Measurements from ENCODE around the gene ACSL4.
A peak's percentile ranks its signal among the peaks of the same experiment; 100 is the strongest.
"Not testable (repeated sequence)": the region's sequence is repeated elsewhere in the genome, so short reads cannot be mapped to it uniquely, and the experiment has no call there.

ACSL4 gene

DNA sequence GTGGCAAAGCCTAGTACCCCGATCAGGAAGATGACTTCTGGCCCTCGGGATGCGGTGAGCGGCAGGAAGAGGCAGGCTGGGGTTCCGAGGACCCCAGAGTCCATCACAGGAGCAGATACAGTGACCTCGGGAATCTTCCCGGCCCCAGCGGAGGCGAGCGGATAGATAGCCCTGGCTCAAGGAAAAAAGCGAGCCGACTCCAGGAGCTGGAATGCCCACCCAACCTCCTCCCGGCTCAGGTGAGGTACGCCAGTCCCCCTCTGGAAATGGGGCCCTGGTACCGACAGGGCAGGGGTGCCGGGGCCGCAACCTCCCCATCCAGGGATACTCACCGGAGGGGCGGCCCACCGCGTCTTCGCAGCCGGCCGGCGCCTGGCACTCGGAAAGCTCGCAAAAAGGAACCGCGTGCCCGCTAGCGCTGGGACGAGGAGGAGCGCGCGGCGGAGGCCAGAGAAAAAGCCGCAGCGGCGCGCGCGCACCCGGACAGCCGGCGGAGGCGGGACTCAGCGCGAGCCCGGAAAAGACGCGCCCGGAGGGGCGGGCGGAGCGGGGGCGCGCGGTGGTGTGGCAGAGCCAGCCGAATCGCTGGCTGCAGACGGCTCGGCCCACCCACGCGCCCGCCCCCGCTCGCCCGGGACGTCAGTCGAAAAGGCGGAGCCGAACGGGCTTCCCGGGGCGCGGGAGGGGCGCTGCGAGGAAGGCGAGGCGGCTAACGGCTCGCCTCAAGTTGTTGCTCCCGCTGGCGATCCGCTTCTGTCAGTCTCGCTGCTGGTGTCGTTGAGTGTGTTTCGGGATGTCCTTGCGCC, at the start of gene ACSL4:
ACSL4 (minus strand) TSS at position 451 of the 806 bp plus-strand sequence. CDS start 49,894 bp downstream, outside the sequence.
- DNase-seq (ENCODE audit: low read depth in 2 of 2): peak; percentile 64 to 82

DNA sequence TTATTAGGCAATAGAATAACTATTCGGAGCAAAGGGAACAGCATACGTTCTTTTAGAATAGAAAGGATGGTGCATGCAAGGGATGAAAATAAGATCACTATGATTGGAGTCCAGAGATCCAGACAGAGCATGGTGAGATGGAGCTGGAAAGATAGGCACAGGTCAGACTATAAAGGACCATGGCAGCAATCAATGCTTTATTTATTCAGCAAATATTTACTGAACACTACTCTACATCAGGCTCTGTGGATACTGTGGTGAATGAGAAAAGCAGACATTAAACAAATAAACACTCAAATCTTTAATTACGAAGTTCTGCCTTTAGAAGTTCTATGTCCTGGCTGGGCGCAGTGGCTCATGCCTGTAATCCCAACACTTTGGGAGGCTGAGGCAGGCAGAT, 44.7 kb upstream of the ACSL4 start:
- no peak for DNase-seq (ENCODE audit: low read depth in 2 of 2)

DNA sequence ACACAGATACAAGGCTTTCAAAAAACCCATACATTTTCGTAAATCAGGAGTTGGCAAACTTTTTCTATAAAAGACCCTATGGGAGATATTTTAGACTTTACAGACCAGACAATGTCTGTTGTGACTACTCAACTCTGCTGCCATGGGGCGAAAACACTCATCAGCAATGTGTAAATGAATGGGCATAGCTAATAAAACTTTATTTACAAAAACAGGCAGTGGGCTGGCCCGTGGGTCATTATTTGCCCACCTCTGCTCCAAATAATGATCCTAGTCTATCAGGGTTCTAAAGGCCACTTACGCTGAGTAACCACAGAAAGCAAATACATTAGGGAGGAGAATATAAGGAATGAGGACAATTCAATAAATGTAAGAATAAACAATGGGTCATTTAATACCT, 43.9 kb upstream of the ACSL4 start:
- DNase-seq (ENCODE audit: low read depth in 2 of 2): no peak

DNA sequence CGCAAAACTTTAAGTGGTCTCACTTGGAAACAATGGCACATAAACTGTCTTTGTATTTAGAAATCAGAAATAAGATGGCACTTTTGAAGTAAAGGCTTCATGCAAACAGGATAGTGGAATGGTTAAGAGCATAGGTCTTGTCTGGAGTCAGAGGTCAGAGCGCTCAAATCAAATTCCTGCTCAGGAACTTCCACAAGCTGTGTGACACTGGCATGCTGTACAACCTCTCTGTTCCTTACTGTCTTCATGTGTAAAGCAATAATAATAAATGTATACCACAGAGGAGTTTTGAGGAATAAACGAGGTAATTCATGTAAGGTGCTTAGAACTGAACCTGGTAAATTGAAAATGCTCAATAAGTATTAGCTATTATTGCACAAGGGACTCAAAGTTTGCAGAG, 43.4 kb upstream of the ACSL4 start:
- DNase-seq (ENCODE audit: low read depth in 2 of 2): no peak

DNA sequence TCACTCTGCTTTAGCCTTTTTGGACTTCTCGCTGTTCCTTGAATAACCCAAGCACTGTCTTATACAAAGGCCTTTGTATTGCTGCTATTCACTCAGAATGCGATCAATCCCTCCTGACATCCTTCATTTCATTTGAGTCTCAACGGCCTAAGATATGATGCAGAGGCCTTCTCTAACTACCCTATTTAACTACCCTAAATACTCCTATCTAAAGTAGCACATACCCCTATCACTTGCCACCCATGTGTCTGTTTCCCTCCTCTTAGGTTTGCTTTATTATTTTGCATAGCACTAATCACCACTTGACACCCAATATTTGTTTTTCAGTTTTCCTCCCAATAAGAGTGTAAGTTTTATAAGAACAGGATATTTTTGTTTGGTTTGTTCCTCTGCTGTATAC, 42.3 kb upstream of the ACSL4 start:
- no peak for DNase-seq (ENCODE audit: low read depth in 2 of 2)

DNA sequence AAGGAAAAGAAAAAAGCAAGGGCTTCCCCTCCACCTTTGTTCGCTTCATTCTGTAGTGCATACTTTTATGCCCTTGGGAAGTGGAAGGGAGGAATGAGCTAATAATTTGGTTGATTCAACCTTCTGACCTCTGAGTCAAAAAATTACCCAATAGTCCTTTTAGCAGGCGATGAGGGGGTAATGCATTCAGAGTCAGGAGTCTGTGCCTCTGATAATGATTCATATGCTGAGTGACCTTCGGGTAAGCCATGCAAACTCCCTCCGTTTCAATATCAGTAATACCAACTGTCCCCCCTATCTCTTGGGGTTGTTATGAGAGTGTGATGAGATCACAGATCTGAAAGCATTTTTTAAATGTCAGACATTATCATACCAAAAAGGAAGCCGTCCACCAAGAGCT, 41.6 kb upstream of the ACSL4 start:
- no peak for DNase-seq (ENCODE audit: low read depth in 2 of 2)

DNA sequence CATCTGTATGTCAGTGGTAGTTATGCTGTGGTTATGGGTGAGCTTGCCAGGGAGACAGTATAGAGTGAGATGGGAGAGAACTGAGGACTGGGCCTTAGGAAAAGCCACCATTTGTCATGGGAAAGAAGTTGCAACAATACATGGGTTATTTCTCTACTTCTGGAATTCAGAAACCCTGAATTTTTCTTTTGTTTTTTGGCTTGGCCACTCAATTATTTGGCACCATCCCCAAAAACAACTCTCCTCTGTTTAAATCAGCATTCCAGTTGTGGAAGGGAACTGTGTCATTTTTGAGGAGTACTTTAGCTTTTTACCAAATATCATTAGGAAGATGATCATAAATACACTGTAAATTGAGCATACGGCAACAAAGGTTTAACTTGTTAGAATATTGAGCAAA, 41.1 kb upstream of the ACSL4 start:
- no peak for DNase-seq (ENCODE audit: low read depth in 2 of 2)

DNA sequence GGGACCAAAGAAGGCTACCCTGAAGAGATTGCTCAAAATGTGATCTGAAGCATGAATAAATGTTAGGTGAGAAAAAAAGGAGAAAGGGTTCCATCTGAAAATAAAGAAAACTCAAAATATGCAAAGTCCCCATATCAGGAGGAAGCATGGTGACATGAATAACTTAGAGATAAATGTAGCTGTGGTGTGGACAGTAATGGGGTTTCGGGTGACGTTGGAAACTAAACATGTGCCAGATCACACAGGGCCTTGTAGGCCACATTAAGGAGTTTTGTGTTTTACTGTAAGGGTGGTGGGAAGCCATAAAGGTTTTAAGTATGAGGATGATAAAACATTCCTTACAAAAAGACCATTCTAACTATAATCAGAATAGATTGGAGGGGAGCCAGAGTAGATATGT, 40.3 kb upstream of the ACSL4 start:
- no peak for DNase-seq (ENCODE audit: low read depth in 2 of 2)

DNA sequence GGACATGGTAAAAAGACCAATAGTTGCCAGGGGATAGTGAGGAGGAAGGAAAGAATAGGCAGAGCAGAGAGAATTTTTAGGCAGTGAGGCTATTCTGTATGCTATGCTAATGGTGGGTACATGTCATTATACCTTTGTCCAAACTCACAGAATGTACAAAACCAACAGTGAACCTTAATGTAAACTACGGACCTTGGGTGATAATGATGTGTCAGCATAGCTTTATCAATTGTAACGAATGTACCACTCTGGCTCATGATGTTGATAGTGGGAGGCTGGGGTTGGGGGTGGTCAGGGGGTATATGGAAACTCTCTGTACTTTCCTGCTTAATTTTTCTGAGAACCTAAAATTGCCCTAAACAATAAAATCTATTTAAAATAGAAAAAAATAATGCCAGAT, 37.7 kb upstream of the ACSL4 start:
- no peak for DNase-seq (ENCODE audit: low read depth in 2 of 2)

DNA sequence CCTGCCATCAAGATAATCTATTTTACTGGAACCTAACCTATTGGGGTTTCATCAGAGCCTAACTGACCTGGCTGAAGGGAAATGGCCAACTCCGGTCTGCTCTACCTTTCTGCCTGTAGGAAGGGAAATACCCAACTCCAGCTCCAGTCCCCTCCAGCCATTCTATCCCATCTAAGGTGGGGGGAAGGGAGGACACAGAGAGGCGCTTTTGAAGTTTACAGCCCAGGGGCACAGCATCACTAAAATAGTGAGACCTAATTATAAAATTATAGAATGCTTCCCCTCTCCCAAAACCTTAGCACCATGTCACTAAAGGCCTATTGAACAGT, 27.8 kb upstream of the ACSL4 start:
- DNase-seq (ENCODE audit: low read depth in 2 of 2): no peak

DNA sequence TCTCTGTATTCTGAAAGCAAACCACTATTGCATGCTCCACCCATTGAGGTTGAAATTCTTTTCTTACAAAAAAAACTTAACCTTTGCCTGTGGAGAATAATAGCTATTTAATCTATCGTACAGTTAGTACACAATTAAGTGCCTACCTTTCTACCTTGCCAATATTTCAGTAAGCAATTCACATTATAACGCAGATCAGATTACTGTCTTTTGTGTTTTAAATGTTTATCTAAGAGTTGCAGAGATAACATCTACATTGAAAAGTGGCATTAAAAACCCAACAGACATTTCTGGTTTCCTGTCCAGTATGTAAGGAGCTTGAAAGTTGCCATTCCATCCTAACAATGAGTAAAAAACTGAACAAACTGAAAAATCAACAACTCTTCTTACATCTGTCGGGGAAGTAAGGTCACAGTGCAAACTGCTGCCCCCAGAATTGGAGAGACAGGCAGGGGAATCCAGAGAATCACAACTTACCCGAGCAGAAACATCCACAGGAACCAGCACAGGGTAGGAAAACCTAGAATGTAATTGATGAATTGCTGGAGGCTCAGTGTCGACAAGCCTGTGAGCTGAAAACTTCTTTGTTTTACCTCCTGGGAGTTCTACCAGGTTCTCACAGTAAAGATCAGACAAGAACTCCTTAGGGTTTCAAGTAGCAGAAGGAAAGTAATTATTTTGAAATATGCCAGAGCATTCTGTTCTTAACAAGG, 27.3 kb upstream of the ACSL4 start:
- no peak for DNase-seq (ENCODE audit: low read depth in 2 of 2)

DNA sequence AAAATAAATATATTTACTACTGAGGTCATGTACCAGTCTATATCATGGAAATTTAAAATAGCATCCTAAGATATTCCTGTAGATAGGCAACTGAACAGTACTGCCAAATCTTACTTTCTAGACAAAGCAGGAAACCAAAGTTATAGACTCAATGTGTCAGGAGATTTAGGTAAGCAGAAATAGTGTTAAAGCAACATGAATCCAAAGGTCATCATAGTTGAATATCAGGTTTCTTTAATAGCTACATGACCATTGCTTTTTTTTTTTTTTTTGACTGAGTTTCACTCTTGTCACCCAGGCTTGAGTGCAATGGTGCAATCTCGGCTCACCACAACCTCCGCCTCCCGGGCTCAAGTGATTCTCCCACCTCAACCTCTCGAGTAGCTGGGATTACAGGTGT, 20.2 kb upstream of the ACSL4 start:
- DNase-seq (ENCODE audit: low read depth in 2 of 2): no peak

DNA sequence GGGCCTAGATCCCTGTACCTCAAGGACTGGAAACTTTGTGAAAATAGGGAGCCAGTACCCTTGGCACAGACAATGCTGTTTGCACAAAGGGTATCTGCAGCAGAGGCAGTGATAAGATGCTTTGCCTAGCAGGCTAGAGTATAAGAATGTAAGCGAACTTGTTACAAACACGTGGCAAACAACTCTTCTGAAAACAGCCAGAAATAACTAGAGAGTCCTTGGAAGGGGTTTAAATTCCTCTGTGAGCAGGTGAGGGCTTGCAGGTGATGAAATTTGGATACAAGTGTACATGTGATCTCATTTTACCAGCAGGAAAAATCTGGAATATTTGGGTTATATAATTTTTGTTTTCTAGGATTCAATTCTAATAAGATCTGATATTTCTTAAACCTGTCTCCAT, 18.6 kb upstream of the ACSL4 start:
- DNase-seq (ENCODE audit: low read depth in 2 of 2): no peak

DNA sequence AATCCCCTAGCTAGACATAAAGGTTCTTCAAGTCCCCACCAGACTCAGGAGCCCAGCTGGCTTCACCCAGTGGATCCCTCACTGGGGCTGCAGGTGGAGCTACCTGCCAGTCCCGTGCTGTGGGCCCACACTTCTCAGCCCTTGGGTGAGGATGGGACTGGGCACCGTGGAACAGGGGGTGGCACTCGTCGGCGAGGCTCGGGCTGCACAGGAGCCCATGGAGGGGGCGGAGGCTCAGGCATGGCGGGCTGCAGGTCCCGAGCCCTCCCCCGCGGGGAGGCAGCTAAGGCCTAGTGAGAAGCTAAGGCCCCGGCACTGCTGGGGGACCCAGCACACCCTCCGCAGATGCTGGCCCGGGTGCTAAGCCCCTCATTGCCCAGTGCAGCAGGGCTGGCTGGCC, 16.1 kb upstream of the ACSL4 start:
- no peak for DNase-seq (ENCODE audit: low read depth in 2 of 2)

DNA sequence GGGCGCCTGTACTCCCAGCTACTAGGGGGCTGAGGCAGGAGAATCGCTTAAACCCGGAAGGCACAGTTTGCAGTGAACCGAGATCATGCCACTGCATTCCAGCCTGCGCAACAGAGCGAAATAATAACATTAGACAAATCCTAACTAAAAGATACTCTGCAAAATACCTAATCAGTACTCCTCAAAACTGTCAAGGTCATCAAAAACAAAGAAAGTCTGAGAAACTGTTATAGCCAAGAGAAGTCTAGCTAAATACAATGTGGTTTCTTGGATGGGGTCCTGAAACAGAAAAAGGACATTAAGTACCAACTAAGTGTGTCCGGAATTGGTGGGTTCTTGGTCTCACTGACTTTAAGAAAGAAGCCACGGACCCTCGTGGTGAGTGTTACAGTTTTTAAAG, 14.6 kb upstream of the ACSL4 start:
- DNase-seq (ENCODE audit: low read depth in 2 of 2): no peak

DNA sequence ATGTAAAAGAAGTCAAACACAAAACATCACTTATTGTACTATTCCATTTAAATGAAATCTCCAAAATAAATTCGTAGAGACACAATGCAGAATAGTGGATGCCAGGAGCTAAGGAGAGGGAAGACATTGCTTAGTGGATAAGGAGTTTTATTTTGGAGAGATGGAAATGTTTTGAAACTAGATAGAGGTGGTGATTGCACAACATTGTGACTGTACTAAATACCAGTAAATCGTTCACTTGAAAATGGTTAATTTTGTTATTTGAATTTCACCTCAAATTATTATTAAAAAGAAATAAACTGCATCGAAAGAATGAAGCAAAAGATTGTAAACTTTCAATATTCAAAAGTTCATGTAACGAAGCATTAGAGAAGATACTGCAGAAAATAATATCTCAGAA, 9.7 kb upstream of the ACSL4 start:
- DNase-seq (ENCODE audit: low read depth in 2 of 2): no peak

DNA sequence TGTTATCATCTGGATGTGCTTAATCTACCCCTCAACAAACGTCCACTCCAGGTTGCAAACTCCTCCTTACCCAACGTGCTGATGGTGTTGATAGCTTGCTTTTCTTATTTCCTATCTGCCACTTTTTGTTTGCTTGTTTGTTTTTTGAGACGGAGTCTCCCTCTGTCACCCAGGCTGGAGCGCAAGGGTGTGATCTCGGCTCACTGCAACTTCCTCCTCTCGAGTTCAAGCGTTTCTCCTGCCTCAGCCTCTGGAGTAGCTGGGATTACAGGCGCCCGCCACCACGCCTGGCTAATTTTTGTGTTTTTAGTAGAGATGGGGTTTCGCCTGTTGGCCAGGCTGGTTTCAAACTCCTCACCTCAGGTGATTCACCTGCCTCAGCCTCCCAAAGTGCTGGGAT, 7.8 kb upstream of the ACSL4 start:
- DNase-seq (ENCODE audit: low read depth in 2 of 2): not testable (repeated sequence)

DNA sequence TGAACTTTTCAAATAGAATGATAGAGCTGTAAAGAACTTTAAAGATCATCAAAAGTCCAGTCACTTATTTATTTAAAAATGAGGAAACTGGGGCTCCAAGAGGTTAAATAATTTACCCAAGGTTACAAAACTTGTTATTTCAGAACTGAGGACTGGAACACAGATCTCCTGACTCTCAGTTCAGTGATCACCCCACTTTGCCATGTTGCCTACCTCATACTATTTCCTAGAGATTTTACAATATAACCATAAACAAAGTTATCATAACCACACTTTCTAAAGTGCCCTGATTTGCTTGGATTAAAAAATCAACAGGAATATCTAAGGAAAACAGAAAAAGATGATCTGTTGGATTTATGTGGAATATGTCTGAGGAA, 7.4 kb upstream of the ACSL4 start:
- no peak for DNase-seq (ENCODE audit: low read depth in 2 of 2)

DNA sequence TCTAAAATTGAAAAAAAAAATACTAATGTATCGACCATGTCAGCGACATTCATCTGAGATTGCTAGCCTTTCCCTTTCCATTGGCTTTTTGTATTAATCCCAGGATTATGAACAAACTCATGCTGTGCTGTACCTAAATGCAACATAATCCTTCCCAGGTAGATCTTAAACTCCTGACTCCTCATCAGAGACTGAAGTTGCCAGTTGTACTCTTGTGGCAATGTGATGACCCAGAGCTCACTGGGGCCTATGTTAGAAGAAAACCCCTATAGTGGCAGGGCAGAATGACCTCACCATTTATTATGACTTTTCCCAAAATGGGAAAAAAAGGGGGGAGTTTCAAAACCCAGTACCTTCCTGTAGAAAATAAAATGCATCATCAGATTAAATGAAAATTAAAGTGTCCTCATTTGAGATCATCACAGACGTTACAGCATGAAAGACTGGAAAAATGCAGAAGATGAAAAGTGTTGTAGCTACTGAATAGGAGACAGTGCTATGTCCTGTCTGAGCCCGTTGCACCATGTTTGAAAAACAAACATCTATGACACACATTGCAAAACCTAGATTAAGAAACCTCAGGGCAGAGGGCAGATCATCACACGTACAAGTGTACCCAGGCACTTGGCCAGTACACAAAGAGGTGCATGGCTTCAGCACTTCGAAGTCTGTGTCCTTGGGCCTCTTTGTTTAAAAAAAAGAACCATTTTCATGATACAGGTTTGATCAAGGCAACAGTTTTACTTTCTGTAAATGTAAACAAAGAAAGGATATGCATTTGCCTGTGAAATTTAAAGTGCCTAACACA, 6.8 kb upstream of the ACSL4 start:
- no peak for DNase-seq (ENCODE audit: low read depth in 2 of 2)

DNA sequence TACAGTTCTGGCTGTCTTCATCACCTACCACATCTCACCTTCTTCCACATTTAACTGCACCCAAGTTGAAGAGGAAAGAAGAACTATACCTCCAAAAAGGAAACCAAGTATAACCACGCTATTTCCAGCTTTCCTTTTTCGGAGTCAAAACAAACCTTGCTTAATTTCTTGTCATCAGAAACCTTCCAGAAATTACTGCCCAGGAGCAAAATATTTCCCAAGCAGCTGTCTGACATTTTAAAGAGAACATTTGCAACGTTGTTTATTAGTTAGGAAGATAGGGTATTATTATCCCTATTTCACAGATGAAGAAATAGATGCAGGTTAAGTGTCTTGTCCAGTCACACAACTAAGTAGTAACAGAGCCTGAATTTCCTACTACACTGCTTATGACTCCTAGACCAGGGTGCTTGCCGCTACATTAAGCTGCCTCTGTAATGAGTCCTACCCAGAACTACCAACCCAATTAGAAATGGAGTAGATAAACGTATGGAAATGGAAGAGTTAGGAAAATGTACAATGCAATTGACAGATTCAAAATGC, 2.2 kb upstream of the ACSL4 start:
- no peak for DNase-seq (ENCODE audit: low read depth in 2 of 2)

DNA sequence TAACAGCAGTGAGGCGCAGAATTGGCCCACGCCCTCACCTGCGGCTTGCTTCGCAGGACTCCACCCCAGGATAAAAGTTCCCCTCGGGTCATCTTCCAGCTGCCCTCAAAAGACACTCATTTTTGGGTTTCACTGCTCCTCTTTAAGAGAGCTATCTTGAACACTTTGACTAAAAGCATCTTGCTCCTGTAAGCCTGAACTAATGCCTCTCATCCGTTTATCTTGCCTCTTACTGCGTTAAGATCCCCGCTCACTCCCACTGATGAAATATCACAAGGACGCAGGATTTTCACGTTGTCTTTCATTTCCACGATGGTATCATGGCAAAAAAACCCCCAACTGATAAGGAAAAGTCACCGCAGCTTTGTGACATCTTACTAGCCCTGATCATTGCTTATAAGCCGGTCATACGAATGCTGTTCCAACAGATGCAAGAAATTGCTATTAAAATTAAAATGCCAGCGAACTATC, 591 bp upstream of the ACSL4 start:
- no peak for DNase-seq (ENCODE audit: low read depth in 2 of 2)

DNA sequence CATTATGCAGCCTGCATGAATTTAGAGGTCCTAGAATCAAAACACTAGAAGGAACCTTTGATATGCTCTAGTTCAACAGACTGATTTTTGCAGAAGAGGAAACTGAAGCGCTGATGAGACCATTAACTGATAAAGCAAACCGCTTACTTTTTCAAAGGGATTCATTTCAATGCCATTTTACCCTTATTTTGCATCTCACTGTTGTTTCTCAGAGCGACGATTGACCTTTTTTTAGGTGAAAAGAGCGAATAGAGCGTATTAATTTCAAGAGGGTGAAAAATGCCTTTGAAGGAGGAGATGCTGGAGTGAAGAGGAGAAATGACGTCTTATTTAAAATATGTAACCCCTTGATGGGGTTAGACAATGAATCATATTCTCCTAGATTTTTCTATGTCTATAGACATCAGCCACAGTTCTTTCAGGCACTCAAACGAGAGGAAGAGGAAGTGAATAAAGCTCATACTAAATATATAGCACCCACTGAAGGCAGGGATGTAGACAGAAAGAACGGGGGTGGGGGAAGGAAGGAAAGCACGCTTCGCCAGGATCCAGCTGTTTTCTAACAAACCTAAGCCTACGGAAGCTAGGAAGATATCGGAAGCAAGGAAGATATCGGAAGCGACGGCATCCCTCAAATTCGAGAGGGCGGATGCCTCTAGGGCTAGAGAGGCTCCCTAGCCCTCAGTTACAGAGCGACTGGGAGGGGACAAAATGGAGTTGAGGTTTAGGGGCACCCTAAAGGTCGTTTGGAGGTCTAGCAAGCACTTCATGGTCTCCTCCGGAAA, 848 bp downstream of the ACSL4 start:
- peak in 1 of 2 experiments; percentile 1 for DNase-seq (ENCODE audit: low read depth in 2 of 2)

All from stimulated activated CD4-positive, alpha-beta T cell treated with anti-CD3 and anti-CD28 coated beads, Interleukin-12 subunit alpha, Interleukin-12 subunit beta, amount 100 ng/mL, for 24 hours (primary cell).